Tibial nerve (tissue), 4 donors: ENCODE data around the gene MND1.

ENCODE experiments used
- CTCF ChIP-seq, 5 experiments: fragments of 200-600 bp in 3 of 5; fragments of 450-650 bp in 2 of 5; sonication (generic) in 3 of 5; IDR thresholded peaks; one replicate each; pipeline ENCODE4 v1.5.1; 2016 to 2019; ENCODE audit warnings: antibody characterized with exemption in 5 of 5, mild to moderate bottlenecking in 3 of 5, moderate library complexity in 2 of 5
- EP300 ChIP-seq, 2 donors: sonication (generic); formaldehyde crosslinking; IDR thresholded peaks; one replicate each; pipeline ENCODE4 v1.6.1; 2017; ENCODE audit warnings: antibody characterized with exemption in 2 of 2, mild to moderate bottlenecking in 1 of 2
- POLR2A ChIP-seq, 2 donors: fragments of 450-650 bp; IDR thresholded peaks; one replicate each; pipeline ENCODE4 v1.6.1; 2017; ENCODE audit warnings: antibody characterized with exemption in 2 of 2, mild to moderate bottlenecking in 2 of 2, moderate library complexity in 2 of 2

- TF ChIP-seq EP300 (IDR thresholded peaks at IDR 0.05): no peak
- no peak for TF ChIP-seq CTCF (IDR thresholded peaks at IDR 0.05)
- no peak for TF ChIP-seq POLR2A (IDR thresholded peaks at IDR 0.05)
Observed at GRCh38 chr4:153407906-153408305, 63.4 kb downstream of the MND1 start.
